ENCODE results near the gene PCARE.
"Not testable (repeated sequence)": the region's sequence is repeated elsewhere in the genome, so short reads cannot be mapped to it uniquely, and the experiment has no call there.

Gene PCARE

GRCh38 chr2:29109246-29109645, 34.9 kb upstream of the PCARE start:
- no peak for DNase-seq
- Histone ChIP-seq H2AFZ (ENCODE audit: low read length) (no peak overlapping the region), H3K9me2 (replicated peaks; ENCODE audit: insufficient read depth, low read length) (no peaks in the 10 kb centered on the region), H3K27ac (ENCODE audit: low read length) (no peak overlapping the region), H3K9me3 (replicated peaks; ENCODE audit: insufficient read depth, low read length) (no peaks in the 10 kb centered on the region), H4K20me1 (ENCODE audit: insufficient read depth, low read length) (no peaks in the 10 kb centered on the region), H3K27me3 (replicated peaks; ENCODE audit: insufficient read depth, low read length) (no peaks in the 10 kb centered on the region), H3K9ac (ENCODE audit: low read length) (no peak overlapping the region), H3K36me3 (replicated peaks; ENCODE audit: insufficient read depth, low read length) (no peaks in the 10 kb centered on the region), H3K4me2 (ENCODE audit: low read depth, low read length) (no peak overlapping the region), H3K4me3 (ENCODE audit: low read length) (no peak overlapping the region), H3F3A (ENCODE audit: insufficient read depth, low read length) (no peaks in the 10 kb centered on the region), H3K79me2 (ENCODE audit: low read length) (no peaks in the 10 kb centered on the region), H3K4me1 (ENCODE audit: low read length) (peaks cover 5% of the 10 kb centered on the region)
- TF ChIP-seq EZH2phosphoT487 (IDR thresholded peaks at IDR 0.05; ENCODE audit: low read length) (no peak), EZH2 (optimal IDR thresholded peaks at IDR 0.05; ENCODE audit: low read depth, low read length) (no peak)
- TF ChIP-seq, protein P1, sequence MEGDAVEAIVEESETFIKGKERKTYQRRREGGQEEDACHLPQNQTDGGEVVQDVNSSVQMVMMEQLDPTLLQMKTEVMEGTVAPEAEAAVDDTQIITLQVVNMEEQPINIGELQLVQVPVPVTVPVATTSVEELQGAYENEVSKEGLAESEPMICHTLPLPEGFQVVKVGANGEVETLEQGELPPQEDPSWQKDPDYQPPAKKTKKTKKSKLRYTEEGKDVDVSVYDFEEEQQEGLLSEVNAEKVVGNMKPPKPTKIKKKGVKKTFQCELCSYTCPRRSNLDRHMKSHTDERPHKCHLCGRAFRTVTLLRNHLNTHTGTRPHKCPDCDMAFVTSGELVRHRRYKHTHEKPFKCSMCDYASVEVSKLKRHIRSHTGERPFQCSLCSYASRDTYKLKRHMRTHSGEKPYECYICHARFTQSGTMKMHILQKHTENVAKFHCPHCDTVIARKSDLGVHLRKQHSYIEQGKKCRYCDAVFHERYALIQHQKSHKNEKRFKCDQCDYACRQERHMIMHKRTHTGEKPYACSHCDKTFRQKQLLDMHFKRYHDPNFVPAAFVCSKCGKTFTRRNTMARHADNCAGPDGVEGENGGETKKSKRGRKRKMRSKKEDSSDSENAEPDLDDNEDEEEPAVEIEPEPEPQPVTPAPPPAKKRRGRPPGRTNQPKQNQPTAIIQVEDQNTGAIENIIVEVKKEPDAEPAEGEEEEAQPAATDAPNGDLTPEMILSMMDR (IDR thresholded peaks at IDR 0.05; ENCODE audit: low read length): no peak

DNA sequence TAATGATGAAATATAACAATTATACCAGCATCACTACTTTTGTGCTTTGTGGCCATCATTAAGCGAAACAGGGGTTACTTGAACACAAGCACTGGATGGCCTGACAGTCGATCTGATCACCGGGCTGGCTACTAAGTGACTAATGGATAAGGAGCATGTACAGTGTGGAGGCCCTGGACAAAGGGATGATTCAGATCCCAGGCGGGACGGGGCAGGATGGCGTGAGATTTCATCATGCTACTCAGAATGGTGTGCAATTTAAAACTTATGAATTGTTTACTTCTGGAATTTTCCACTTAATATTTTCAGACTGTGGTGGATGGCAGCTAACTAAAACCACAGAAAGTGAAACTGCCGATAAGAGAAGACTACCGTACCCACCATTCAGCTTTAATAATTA, 33.9 kb upstream of the PCARE start:
- Histone ChIP-seq H3K4me1 (ENCODE audit: low read length) (no peaks in the 10 kb centered on the region), H3K27me3 (replicated peaks; ENCODE audit: insufficient read depth, low read length) (no peaks in the 10 kb centered on the region), H3K36me3 (replicated peaks; ENCODE audit: insufficient read depth, low read length) (no peaks in the 10 kb centered on the region), H4K20me1 (ENCODE audit: insufficient read depth, low read length) (no peaks in the 10 kb centered on the region), H3K4me3 (ENCODE audit: low read length) (no peak overlapping the region), H3K9me2 (replicated peaks; ENCODE audit: insufficient read depth, low read length) (no peaks in the 10 kb centered on the region), H3K9me3 (replicated peaks; ENCODE audit: insufficient read depth, low read length) (no peaks in the 10 kb centered on the region), H3K27ac (ENCODE audit: low read length) (no peak overlapping the region), H3F3A (ENCODE audit: insufficient read depth, low read length) (no peaks in the 10 kb centered on the region), H2AFZ (ENCODE audit: low read length) (no peak overlapping the region), H3K79me2 (ENCODE audit: low read length) (no peaks in the 10 kb centered on the region), H3K9ac (ENCODE audit: low read length) (no peak overlapping the region), H3K4me2 (ENCODE audit: low read depth, low read length) (no peak overlapping the region)
- TF ChIP-seq EZH2 (optimal IDR thresholded peaks at IDR 0.05; ENCODE audit: low read depth, low read length): no peak
- TF ChIP-seq, protein P1 (IDR thresholded peaks at IDR 0.05; ENCODE audit: low read length): no peak
- no peak for TF ChIP-seq EZH2phosphoT487 (IDR thresholded peaks at IDR 0.05; ENCODE audit: low read length)
- no peak for DNase-seq

GRCh38 chr2:29107547-29107946, 33.2 kb upstream of the PCARE start:
- H3F3A ChIP-seq (ENCODE audit: insufficient read depth, low read length); H3K4me1 ChIP-seq (ENCODE audit: low read length): not testable (repeated sequence)

DNA sequence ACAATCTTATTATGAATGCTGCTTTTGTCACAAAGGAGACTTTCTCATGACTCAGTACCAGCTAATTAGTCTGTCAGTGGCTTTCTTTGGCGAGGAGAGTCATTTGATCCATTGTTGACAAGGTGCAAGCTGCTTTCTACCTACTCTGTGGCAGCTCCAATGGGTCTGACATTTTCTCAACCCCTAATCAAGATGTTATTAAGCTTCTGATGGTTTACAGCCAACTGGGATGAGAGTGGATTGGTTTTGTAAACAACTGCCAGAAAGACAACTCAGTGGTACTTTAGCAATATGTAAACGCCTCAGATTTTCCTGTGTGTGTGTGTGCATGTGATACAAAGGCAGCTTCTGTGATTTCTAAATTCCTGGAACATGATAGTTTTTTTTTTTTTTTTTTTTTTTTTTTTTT, 32.7 kb upstream of the PCARE start:
- Histone ChIP-seq H3K36me3 (replicated peaks; ENCODE audit: insufficient read depth, low read length) (no peaks in the 10 kb centered on the region), H3K79me2 (ENCODE audit: low read length) (no peaks in the 10 kb centered on the region), H3K9me2 (replicated peaks; ENCODE audit: insufficient read depth, low read length) (no peaks in the 10 kb centered on the region), H3K4me1 (ENCODE audit: low read length) (no peaks in the 10 kb centered on the region), H3K9ac (ENCODE audit: low read length) (no peak overlapping the region), H3K4me3 (ENCODE audit: low read length) (no peak overlapping the region), H3F3A (ENCODE audit: insufficient read depth, low read length) (no peaks in the 10 kb centered on the region), H3K27me3 (replicated peaks; ENCODE audit: insufficient read depth, low read length) (no peaks in the 10 kb centered on the region), H3K9me3 (replicated peaks; ENCODE audit: insufficient read depth, low read length) (no peaks in the 10 kb centered on the region), H3K4me2 (ENCODE audit: low read depth, low read length) (no peak overlapping the region), H2AFZ (ENCODE audit: low read length) (no peak overlapping the region), H4K20me1 (ENCODE audit: insufficient read depth, low read length) (no peaks in the 10 kb centered on the region), H3K27ac (ENCODE audit: low read length) (no peak overlapping the region)
- no peak for TF ChIP-seq EZH2 (optimal IDR thresholded peaks at IDR 0.05; ENCODE audit: low read depth, low read length)
- TF ChIP-seq, protein P1 (IDR thresholded peaks at IDR 0.05; ENCODE audit: low read length): no peak
- TF ChIP-seq EZH2phosphoT487 (IDR thresholded peaks at IDR 0.05; ENCODE audit: low read length): no peak
- no peak for DNase-seq

More at GRCh38 chr2:29107547-29107946, 33.2 kb upstream of the PCARE start:
- H3K9me2 ChIP-seq (replicated peaks; ENCODE audit: insufficient read depth, low read length); H3K4me2 ChIP-seq (ENCODE audit: low read depth, low read length); H3K36me3 ChIP-seq (replicated peaks; ENCODE audit: insufficient read depth, low read length); H2AFZ ChIP-seq (ENCODE audit: low read length); H3K27me3 ChIP-seq (replicated peaks; ENCODE audit: insufficient read depth, low read length); H3K79me2 ChIP-seq (ENCODE audit: low read length); H3K9ac ChIP-seq (ENCODE audit: low read length); H4K20me1 ChIP-seq (ENCODE audit: insufficient read depth, low read length); H3K9me3 ChIP-seq (replicated peaks; ENCODE audit: insufficient read depth, low read length); H3K27ac ChIP-seq (ENCODE audit: low read length); H3K4me3 ChIP-seq (ENCODE audit: low read length); DNase-seq: not testable (repeated sequence)
